AG08396 (cell line): Measurements from ENCODE around the gene IRF5.
A peak's percentile ranks its signal among the peaks of the same experiment; 100 is the strongest.

Experiments
- DNase-seq: peaks from one replicate; pipeline ENCODE4 v3.0.0; 2012; ENCODE audit warnings: low spot score, mixed read lengths

IRF5 gene, protein sequence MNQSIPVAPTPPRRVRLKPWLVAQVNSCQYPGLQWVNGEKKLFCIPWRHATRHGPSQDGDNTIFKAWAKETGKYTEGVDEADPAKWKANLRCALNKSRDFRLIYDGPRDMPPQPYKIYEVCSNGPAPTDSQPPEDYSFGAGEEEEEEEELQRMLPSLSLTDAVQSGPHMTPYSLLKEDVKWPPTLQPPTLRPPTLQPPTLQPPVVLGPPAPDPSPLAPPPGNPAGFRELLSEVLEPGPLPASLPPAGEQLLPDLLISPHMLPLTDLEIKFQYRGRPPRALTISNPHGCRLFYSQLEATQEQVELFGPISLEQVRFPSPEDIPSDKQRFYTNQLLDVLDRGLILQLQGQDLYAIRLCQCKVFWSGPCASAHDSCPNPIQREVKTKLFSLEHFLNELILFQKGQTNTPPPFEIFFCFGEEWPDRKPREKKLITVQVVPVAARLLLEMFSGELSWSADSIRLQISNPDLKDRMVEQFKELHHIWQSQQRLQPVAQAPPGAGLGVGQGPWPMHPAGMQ

GRCh38 chr7:128937647-128938543 is at the start of gene IRF5:
Gene IRF5 (plus strand): TSS chr7:128937927. CDS start chr7:128942082, 4,155 bp downstream.
- no peak for DNase-seq

DNA sequence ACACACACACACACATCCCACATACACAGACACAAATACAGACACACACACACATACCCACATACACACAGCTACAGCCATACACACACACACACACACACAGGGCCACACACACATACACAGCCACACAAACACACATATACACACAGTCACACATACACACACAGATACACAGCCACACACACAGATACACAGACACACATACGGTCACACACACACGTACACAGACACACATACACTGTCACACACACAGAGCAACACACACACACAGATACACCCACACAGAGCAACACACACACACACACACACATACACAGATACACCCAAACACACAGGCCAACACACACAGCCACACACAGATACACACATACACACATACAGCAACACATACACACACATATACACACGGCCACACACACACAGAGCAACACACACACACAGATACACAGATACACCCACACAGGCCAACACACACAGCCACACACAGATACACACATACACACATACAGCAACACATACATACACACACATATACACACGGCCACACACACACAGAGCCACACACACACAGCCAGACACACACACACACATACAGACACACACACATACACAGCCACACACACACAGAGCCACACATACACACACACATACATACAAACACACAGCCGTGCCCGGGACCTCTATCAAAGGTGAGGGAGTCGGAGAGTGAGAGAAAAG is 49.5 kb upstream of the IRF5 start:
- DNase-seq: no peak

GRCh38 chr7:128888756-128889095 is 49.0 kb upstream of the IRF5 start:
- no peak for DNase-seq

DNA sequence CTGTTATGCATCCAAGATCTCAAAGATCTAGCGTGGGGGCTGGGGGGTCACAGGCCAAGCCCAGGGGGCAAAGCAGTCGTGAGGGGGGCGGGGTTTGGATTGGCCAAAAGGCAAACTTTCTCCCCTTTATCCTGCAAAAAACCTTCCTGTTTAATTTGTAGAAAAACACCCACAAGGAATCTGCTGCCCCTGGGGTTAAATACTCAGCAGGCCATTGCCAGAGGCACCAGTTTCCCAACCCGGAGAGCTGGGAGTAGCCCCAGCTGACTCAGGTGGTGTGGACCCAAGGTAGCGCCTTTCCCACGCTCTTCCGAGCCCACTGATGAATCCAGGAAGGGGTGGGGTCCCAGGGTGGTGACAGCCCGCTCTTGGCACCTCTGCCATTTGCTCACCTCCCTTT is 48.6 kb upstream of the IRF5 start:
- DNase-seq: no peak

DNA sequence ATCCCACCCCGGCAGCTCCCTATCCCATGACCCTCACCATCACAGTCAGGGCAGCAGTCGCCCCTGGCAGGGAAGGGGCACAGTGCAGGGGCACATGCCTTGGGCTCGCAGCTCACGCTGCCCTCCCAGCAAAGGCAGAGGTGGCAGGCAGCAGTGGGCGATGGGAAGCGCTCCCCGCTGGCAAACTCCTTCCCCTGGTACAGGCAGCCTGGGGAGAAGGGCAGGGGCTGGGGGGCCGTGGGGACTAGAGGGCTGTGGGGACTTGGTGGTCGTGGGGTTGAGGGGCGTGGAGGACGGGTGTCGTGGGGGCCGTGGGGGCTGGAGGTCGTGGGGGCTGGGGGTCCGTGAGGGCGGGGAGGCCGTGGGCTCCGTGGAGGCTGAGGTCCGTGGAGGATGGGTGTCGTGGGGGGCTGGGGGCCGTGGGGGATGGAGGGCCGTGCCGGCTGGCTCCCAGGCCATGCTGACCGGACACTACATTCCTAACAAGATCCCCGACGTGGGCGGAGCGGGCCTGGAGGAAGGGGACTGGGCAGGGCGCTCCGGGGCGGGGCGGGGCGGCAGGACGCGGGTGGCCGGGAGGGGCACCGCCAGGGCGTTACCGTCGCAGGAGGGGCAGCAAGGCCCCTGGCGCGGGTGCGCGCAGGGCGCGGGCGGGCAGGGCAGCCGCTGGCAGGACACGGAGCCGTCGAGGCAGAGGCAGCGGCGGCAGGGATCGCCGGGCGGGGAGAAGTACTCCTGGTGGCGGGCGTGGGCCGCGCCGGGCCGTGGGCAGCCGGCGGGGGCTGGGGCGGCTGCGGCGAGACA is 47.2 kb upstream of the IRF5 start:
- DNase-seq: no peak

GRCh38 chr7:128891110-128891941 is 46.4 kb upstream of the IRF5 start:
- no peak for DNase-seq

GRCh38 chr7:128891942-128892269 is 45.8 kb upstream of the IRF5 start:
- DNase-seq: no peak

DNA sequence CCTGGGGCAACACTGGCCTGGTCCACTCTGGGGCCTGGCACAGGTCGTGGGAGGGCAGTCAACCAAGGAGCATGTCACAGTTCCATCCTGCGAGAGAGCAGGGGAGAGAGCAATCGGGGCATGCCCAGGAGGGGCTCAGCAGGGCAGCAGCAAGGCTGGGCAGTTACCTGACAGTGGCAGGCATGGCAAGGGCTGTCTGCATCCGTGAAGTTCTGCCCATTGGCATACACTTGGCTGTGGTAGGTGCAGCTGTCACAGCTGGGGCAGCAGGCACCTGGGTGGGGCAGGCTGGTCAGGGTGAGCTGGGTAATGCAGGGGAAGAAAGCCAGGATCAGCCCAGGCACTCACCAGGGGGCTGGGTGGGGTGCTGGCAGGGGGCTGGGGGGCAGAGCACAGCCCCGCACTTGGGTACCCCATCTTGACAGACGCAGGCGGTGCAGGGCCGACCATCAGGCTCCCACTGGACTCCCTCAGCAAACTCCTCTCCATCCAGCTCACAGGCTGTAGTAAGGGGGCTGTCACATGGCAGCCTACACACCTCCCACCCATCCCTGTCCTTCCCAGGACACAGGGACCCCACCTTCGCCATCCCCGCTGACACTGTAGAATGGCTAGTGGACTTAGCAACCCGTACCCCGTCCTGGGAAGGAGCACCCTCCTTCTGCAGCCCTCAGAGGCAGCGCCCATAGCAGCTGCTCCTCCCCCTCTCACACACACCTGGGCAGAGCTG is 45.0 kb upstream of the IRF5 start:
- DNase-seq: no peak

DNA sequence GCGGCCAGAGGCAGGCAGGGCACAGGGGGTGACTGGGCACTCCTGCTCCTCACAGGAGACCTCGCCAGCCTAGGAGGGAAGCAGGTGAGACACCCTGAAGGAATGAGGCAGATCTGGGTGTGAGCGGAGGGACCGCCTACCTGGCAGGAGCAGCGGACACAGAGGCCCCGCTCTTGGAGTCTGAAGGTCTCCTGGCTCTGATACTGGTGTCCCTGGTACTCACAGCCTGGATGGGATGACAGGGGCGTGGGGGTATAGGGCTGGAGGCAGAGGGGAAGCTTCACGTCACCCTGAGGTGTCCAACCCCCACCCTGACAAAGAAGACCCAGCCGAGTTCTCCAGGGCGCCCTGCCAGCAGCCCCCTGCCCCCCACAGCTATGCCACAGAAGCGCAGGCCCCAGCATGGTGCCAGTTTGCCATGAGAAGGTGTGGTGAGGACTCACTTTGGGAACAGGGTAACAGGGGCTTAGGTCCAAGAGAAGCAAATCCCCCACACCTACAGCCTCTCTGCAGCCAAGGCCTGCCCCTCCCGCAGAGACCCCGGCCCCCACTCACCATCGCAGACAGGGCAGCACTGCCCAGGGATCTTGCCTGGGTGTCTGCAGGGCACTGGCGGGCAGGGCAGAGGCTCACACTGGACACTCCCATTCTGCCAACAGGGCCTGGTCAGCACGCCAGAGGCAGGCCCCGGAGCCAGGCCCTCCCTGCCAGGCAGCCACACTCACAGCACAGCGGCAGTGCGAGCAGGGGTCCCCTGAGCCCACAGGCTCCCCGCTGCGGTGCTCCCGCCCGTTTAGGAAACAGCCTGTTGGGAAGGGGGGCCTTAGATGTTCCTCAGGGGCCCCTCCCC is 44.3 kb upstream of the IRF5 start:
- no peak for DNase-seq

- no peak for DNase-seq
Observed at GRCh38 chr7:128894101-128894440, 43.7 kb upstream of the IRF5 start.

DNA sequence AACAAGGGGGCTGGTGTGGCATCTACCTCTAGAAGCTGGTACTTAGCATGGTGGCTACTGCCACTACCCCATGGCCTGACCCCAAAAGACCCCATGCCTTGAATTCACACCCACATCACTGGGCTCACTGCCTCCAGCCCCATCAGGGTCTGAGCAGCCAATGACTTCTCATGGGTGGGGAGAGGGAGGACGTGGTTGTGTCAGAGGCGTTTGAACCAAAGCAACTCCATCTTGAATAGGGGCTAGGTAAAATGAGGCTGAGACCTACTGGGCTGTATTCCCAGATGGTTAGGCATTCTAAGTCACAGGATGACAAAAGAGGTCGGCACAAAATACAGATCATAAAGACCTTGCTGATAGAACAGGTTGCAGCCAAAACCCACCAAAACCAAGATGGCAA is 42.4 kb upstream of the IRF5 start:
- no peak for DNase-seq

DNA sequence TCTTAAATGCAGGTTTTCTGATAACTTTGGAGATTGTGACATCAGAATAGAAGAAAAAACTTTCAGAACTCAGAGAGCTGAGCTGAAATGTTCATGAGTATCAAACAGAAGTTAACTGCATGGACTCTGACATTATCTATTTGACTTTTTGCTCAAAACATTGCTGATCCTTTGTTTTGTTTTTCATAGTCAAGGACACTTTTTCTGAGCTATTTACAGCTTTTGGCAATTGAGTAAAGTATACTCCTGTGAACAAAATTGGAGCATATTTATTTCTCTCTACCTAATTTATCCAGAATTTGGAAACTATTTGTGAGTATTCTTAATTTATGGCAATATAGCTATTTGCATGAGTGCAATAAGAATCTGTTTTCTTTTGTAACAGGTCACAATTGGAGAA is 38.3 kb upstream of the IRF5 start:
- no peak for DNase-seq

DNA sequence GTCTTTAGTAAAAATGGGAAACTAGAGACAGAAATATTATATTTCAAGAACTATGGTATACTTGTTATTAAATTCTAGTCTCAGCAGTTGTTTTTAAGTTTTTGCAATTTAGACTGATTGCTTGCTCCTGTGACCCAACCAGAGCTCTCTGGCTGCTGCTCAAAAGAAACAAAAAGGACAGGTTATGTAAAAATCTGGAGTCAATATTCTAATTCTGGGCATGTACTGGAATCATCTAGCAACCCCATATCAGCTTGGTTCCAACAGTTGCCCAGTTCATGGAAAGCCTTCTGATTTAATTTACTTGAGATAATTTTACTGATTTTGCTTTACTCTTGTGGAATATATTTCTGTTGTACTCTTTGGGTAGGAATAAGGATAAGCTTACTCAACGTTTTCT is 37.5 kb upstream of the IRF5 start:
- no peak for DNase-seq

GRCh38 chr7:128902761-128903585 is 34.8 kb upstream of the IRF5 start:
- DNase-seq: no peak

DNA sequence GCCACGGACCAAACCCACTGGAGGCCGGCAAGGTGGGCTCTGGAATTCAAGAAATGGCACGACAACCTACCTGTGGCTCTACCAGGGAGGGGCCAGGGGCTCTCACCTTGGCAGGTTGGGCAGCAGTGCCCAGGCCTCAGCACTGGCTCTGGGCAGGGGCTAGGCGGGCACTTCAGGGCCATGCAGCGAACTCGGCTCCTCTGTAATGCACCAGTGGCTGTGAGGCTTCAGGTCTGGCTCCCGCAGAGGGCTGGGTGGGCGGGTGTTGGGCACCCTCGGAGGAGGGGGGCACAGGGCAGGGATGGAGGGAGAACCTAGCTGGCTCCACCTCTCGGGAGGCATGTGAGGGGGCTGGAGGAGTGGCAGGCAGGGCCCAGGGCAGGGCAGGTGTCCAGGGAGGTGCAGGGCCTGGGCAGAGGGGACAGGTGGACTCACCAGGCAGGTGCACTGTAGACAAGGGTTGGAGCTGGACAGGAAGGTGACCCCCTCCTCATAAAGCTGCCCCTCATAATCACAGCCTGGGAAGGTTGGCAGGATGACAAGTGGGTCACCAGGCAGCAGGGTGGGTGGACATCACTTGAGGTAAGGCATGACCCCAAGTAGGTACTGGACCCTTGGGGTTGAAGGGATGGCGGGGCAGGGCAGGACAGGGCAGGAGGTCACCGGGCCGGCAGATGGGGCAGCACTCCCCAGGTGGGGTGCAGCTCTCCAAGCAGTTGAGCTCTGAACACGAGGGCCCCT is 33.9 kb upstream of the IRF5 start:
- DNase-seq: no peak

DNA sequence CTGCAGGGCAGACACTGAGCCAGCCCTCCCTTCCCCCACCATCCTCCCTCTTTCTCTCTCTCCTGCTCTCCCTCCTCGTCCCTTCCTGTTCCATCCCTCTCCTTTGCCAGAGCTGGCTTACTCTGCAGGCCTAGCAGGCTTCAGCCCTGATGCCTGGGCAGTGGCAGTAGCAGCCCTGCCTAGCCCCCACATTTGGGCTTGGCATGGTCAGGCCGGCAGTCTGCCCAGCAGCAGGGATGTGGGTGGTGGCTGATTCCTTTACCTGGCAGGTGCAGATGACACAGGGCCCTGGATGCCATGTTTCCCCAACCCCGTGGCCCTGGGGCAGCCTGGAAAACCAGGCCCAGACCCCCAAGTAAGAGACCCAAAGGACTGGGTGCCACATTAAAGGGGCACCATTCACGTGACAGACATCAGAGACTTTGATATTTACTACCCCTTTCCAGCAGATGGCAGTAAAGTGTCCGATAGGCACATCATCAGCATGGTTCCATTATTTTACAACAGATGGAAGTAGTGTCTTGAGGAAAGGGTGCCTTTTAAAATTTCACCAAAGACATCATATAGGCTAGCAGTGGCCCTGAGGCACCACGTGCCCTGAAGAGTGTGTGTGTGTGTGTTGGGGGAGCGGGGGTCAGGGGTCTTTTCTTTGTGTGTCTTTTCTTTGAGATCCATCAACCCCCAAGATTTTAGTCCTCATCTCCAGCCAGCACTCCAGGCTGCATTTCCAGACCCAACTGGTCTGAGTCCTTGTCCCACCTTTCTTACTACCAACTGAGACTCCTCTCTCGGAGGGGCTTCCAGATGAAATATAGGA is 33.1 kb upstream of the IRF5 start:
- DNase-seq: peak; percentile 78
